CD14-positive monocyte (primary cell): ENCODE measurements around the gene LUZP1. TPM values are rescaled to one million over a fixed set of nuclear protein-coding genes. Genes with fewer than 3 reads are reported as not detected.
A peak's percentile ranks its signal among the peaks of the same experiment; 100 is the strongest.

ENCODE experiments used
- DNase-seq, 3 donors: peaks; one replicate each; pipeline ENCODE4 v3.0.0-alpha.2; 2011 to 2022
- H2AFZ ChIP-seq: 2 replicates; pipeline ENCODE4 v1.6.0; 2012; ENCODE audit warnings: mild to moderate bottlenecking, low read depth, low read length, inconsistent platforms; ENCODE audit not compliant: insufficient read depth, poor library complexity, severe bottlenecking
- H3K27ac ChIP-seq, 2 donors: 1 replicate in 1 of 2; 2 replicates in 1 of 2; pipeline ENCODE4 v1.5.1; 2012 to 2013; ENCODE audit warnings: low read length in 2 of 2, control low read depth in 1 of 2, inconsistent platforms in 1 of 2, low read depth in 1 of 2, mild to moderate bottlenecking in 1 of 2
- H3K27me3 ChIP-seq, 2 donors: one replicate each; pipeline versions ENCODE4 v1.6.0 to v1.6.1; 2011 to 2013; ENCODE audit warnings: low read length in 2 of 2; ENCODE audit not compliant: control insufficient read depth in 2 of 2, insufficient read depth in 2 of 2
- H3K36me3 ChIP-seq, 2 donors: replicated peaks in 1 of 2; 1 replicate in 1 of 2; 2 replicates in 1 of 2; pipeline versions ENCODE4 v1.5.1 to v1.6.1; 2012 to 2013; ENCODE audit warnings: low read length in 2 of 2, control low read depth in 1 of 2, inconsistent platforms in 1 of 2, mild to moderate bottlenecking in 1 of 2; ENCODE audit not compliant: insufficient read depth in 2 of 2, control insufficient read depth in 1 of 2
- H3K4me1 ChIP-seq, 2 donors: 1 replicate in 1 of 2; 2 replicates in 1 of 2; pipeline versions ENCODE4 v1.5.1 to v1.6.1; 2012 to 2013; ENCODE audit warnings: low read length in 2 of 2, control low read depth in 1 of 2, inconsistent platforms in 1 of 2, mild to moderate bottlenecking in 1 of 2, moderate library complexity in 1 of 2; ENCODE audit not compliant: insufficient read depth in 2 of 2, control insufficient read depth in 1 of 2
- H3K4me2 ChIP-seq: replicated peaks from 2 replicates; pipeline ENCODE3; 2012; ENCODE audit warnings: low read length, moderate library complexity, mild to moderate bottlenecking; ENCODE audit not compliant: poor library complexity, severe bottlenecking; ENCODE audit errors: extremely low read depth
- H3K4me3 ChIP-seq, 3 experiments: fragments of 200-600 bp in 1 of 3; sonication (generic) in 1 of 3; replicated peaks in 1 of 3; 1 replicate in 2 of 3; 2 replicates in 1 of 3; pipeline ENCODE4 v1.5.1; 2011 to 2013; ENCODE audit warnings: low read length in 3 of 3, mild to moderate bottlenecking in 3 of 3, control low read depth in 2 of 3, low read depth in 2 of 3, inconsistent platforms in 1 of 3, moderate library complexity in 1 of 3
- H3K79me2 ChIP-seq: 2 replicates; pipeline ENCODE4 v1.6.0; 2012; ENCODE audit warnings: mild to moderate bottlenecking, control low read depth, inconsistent platforms, low read length, moderate library complexity; ENCODE audit not compliant: insufficient read depth
- H3K9ac ChIP-seq: 2 replicates; pipeline ENCODE4 v1.6.0; 2017; ENCODE audit warnings: low read length, mild to moderate bottlenecking; ENCODE audit not compliant: insufficient read depth, poor library complexity, severe bottlenecking
- H3K9me3 ChIP-seq, 2 donors: replicated peaks in 1 of 2; 1 replicate in 1 of 2; 2 replicates in 1 of 2; pipeline versions ENCODE4 v1.5.1 to v1.6.1; 2012 to 2013; ENCODE audit warnings: low read length in 2 of 2, control low read depth in 1 of 2; ENCODE audit not compliant: control insufficient read depth in 1 of 2, insufficient read depth in 1 of 2
- H4K20me1 ChIP-seq: 2 replicates; pipeline ENCODE4 v1.6.0; 2012; ENCODE audit warnings: mild to moderate bottlenecking, low read length, control low read depth, moderate library complexity; ENCODE audit not compliant: insufficient read depth
- H3K27ac Mint-ChIP-seq, 7 donors: one replicate each; pipeline ENCODE4 v1.8.0; 2020; ENCODE audit warnings: mild to moderate bottlenecking in 7 of 7, mixed read lengths in 7 of 7, moderate library complexity in 6 of 7, inconsistent platforms in 2 of 7
- H3K27me3 Mint-ChIP-seq, 3 donors: one replicate each; pipeline ENCODE4 v1.8.0; 2021 to 2022; ENCODE audit warnings: low read depth in 3 of 3, mild to moderate bottlenecking in 3 of 3, mixed read lengths in 3 of 3, moderate library complexity in 3 of 3, inconsistent platforms in 1 of 3
- H3K36me3 Mint-ChIP-seq, 2 donors: one replicate each; pipeline ENCODE4 v1.8.0; 2020; ENCODE audit warnings: mixed read lengths in 2 of 2, inconsistent platforms in 1 of 2, mild to moderate bottlenecking in 1 of 2
- H3K4me1 Mint-ChIP-seq: one replicate; pipeline ENCODE4 v1.8.0; 2020; ENCODE audit warnings: mild to moderate bottlenecking, mixed read lengths
- H3K4me3 Mint-ChIP-seq, 2 donors: one replicate each; pipeline ENCODE4 v1.8.0; 2020; ENCODE audit warnings: mild to moderate bottlenecking in 2 of 2, mixed read lengths in 2 of 2, moderate library complexity in 1 of 2
- H3K9me3 Mint-ChIP-seq, 7 donors: one replicate each; pipeline ENCODE4 v1.8.0; 2020 to 2022; ENCODE audit warnings: mixed read lengths in 7 of 7, mild to moderate bottlenecking in 6 of 7, moderate library complexity in 6 of 7, inconsistent platforms in 2 of 7
- CTCF ChIP-seq: fragments of 200-600 bp; IDR thresholded peaks from one replicate; pipeline ENCODE4 v1.8.0; 2022; ENCODE audit warnings: antibody characterized with exemption, mild to moderate bottlenecking
- WGBS: methylation state at CpG from one replicate; pipeline ENCODE4 v1.1.5; 2013; ENCODE audit warnings: missing lambda C conversion rate; ENCODE audit not compliant: insufficient coverage; 5-methylcytosine and 5-hydroxymethylcytosine counted together
- intact Hi-C, 2 donors: fragments of 100-400 bp; cut with micrococcal nuclease; formaldehyde crosslinking; loops; one replicate each; pipeline versions ENCODE4 v1.15.0 to v1.15.1; 2023
- polyA plus RNA-seq, 3 donors: library from polyadenylated mRNA; depleted of rRNA in 1 of 3; unstranded in 2 of 3; stranded (reverse) in 1 of 3; fragments of 300-500 nt in 2 of 3; fragments of >200 nt in 1 of 3; fragmentation: Illumina TruSeq in 2 of 3; gene quantifications; 1 replicate in 2 of 3; 2 replicates in 1 of 3; pipeline ENCODE4 v1.2.3, GENCODE V29; 2012 to 2021

The LUZP1 gene
- polyA plus RNA-seq, 3 donors = 4.4 to 8.7 (median 5.8) TPM

GRCh38 chr1:23134055-23134454 is 34.6 kb downstream of the LUZP1 start:
- H3K9ac ChIP-seq = no peak overlapping the region
- H3K4me1 ChIP-seq = no peaks in the 10 kb centered on the region
- no peaks in the 10 kb centered on the region for H3K27me3 Mint-ChIP-seq
- H3K27me3 ChIP-seq = no peaks in the 10 kb centered on the region
- peaks cover 0 to 2% (median 0%) of the 10 kb centered on the region in 7 donors for H3K9me3 Mint-ChIP-seq
- no peak overlapping the region for H3K27ac ChIP-seq
- no peak for DNase-seq
- H3K4me1 Mint-ChIP-seq = peaks cover 1% of the 10 kb centered on the region
- peak overlapping the region in 3 of 7 donors; percentile 4 to 75 (median 33) for H3K27ac Mint-ChIP-seq
- no peak overlapping the region for H3K4me2 ChIP-seq
- intact Hi-C loops = no loop called here
- H3K4me3 ChIP-seq = no peak overlapping the region
- H2AFZ ChIP-seq = no peak overlapping the region
- H4K20me1 ChIP-seq = peaks cover 36% of the 10 kb centered on the region
- no peaks in the 10 kb centered on the region for H3K36me3 ChIP-seq
- H3K4me3 Mint-ChIP-seq = no peak overlapping the region
- H3K36me3 Mint-ChIP-seq = peaks cover 2 to 4% of the 10 kb centered on the region in 2 donors
- peaks cover 28% of the 10 kb centered on the region for H3K79me2 ChIP-seq
- TF ChIP-seq CTCF = no peak
- H3K9me3 ChIP-seq = no peaks in the 10 kb centered on the region
- 100% methylated on average over 1 of the region's 4 CpGs for WGBS

GRCh38 chr1:23133587-23133986 is 35.1 kb downstream of the LUZP1 start:
- peak overlapping the region in 2 of 7 donors; percentile 4 to 75 for H3K27ac Mint-ChIP-seq
- WGBS = no CpG with 5 or more reads among the region's 5 CpGs
- peaks cover 35% of the 10 kb centered on the region for H4K20me1 ChIP-seq

More at GRCh38 chr1:23133587-23133986, 35.1 kb downstream of the LUZP1 start:
- Histone ChIP-seq H2AFZ (no peak overlapping the region), H3K4me3 (no peak overlapping the region), H3K4me1 (no peaks in the 10 kb centered on the region), H3K9me3 (no peaks in the 10 kb centered on the region), H3K9ac (no peak overlapping the region), H3K4me2 (no peak overlapping the region), H3K36me3 (no peaks in the 10 kb centered on the region), H3K79me2 (peaks cover 28% of the 10 kb centered on the region), H3K27me3 (no peaks in the 10 kb centered on the region), H3K27ac (no peak overlapping the region)
- intact Hi-C loops = no loop called here
- no peak for DNase-seq
- TF ChIP-seq CTCF = no peak
- H3K9me3 Mint-ChIP-seq = peaks cover 0 to 2% (median 0%) of the 10 kb centered on the region in 7 donors
- no peaks in the 10 kb centered on the region for H3K27me3 Mint-ChIP-seq
- H3K36me3 Mint-ChIP-seq = peaks cover 2 to 5% of the 10 kb centered on the region in 2 donors
- no peak overlapping the region for H3K4me3 Mint-ChIP-seq
- peaks cover 1% of the 10 kb centered on the region for H3K4me1 Mint-ChIP-seq
